ENCODE measurements around the gene GALNT14. TPM values are rescaled to one million over a fixed set of nuclear protein-coding genes. Genes with fewer than 3 reads are reported as not detected.

The GALNT14 gene
- total RNA-seq, 3 donors from 2014 or later (not counting 1 experiment from before 2014, with no cell fraction given): 0.68 TPM; not detected in 2

DNA sequence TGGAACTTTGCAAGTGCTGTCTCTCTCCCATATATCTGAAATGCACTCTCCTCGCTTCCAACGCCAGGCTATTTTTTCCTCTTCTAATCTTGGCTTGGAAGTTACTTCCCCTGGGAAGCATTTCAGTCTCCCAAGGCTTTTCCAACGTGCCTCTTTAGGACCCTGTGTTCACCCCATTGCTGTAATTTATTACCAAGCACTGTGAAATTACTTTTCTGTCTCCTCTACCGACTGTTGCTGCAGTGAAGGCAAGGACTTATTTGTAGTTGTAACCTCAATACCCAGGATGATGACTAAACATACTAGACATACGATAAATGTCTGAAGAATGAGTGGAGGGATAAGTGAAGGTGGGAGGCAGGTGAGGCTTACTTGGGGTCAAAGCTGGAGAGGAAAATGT lies 163.7 kb downstream of the GALNT14 start:
- H3K27me3 Mint-ChIP-seq (ENCODE audit: low read depth in 2 of 2): no peaks in the 10 kb centered on the region
- Histone ChIP-seq H3K27me3 (ENCODE audit: control insufficient read depth, insufficient read depth, low read length) (no peaks in the 10 kb centered on the region), H3K9me3 (ENCODE audit: control insufficient read depth, insufficient read depth, low read length) (no peaks in the 10 kb centered on the region), H3K27ac (ENCODE audit: low read length) (no peak overlapping the region), H3K4me3 (ENCODE audit: low read length) (no peak overlapping the region), H3K4me1 (ENCODE audit: control insufficient read depth, insufficient read depth, low read length) (no peaks in the 10 kb centered on the region), H3K36me3 (ENCODE audit: control insufficient read depth, insufficient read depth, low read length) (no peaks in the 10 kb centered on the region)
- H3K9me3 Mint-ChIP-seq: no peaks in the 10 kb centered on the region
- intact Hi-C loops (cut with micrococcal nuclease): no loop called here
- no peak overlapping the region for H3K4me3 Mint-ChIP-seq
- no peak for DNase-seq
- H3K27ac Mint-ChIP-seq: no peak overlapping the region
- ATAC-seq: no peak
- TF ChIP-seq, protein P1, sequence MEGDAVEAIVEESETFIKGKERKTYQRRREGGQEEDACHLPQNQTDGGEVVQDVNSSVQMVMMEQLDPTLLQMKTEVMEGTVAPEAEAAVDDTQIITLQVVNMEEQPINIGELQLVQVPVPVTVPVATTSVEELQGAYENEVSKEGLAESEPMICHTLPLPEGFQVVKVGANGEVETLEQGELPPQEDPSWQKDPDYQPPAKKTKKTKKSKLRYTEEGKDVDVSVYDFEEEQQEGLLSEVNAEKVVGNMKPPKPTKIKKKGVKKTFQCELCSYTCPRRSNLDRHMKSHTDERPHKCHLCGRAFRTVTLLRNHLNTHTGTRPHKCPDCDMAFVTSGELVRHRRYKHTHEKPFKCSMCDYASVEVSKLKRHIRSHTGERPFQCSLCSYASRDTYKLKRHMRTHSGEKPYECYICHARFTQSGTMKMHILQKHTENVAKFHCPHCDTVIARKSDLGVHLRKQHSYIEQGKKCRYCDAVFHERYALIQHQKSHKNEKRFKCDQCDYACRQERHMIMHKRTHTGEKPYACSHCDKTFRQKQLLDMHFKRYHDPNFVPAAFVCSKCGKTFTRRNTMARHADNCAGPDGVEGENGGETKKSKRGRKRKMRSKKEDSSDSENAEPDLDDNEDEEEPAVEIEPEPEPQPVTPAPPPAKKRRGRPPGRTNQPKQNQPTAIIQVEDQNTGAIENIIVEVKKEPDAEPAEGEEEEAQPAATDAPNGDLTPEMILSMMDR (IDR thresholded peaks at IDR 0.05): no peak
- no peaks in the 10 kb centered on the region for H3K4me1 Mint-ChIP-seq
- no peaks in the 10 kb centered on the region for H3K36me3 Mint-ChIP-seq
- 81% methylated on average over 5 of the region's 5 CpGs for WGBS (ENCODE audit: insufficient coverage)

GRCh38 chr2:30974092-30974491 lies 164.1 kb downstream of the GALNT14 start:
- H3K9me3 ChIP-seq (ENCODE audit: control insufficient read depth, insufficient read depth, low read length): no peaks in the 10 kb centered on the region
- no peak overlapping the region for H3K27ac ChIP-seq (ENCODE audit: low read length)
- WGBS (ENCODE audit: insufficient coverage): 72% methylated on average over 1 of the region's 1 CpG
- ATAC-seq (no peak), DNase-seq (no peak)
- H3K4me3 ChIP-seq (ENCODE audit: low read length): no peak overlapping the region
- H3K4me1 ChIP-seq (ENCODE audit: control insufficient read depth, insufficient read depth, low read length): no peaks in the 10 kb centered on the region
- Mint-ChIP-seq H3K27me3 (ENCODE audit: low read depth in 2 of 2) (no peaks in the 10 kb centered on the region), H3K36me3 (no peaks in the 10 kb centered on the region), H3K27ac (no peak overlapping the region), H3K4me1 (no peaks in the 10 kb centered on the region), H3K4me3 (no peak overlapping the region), H3K9me3 (no peaks in the 10 kb centered on the region)
- intact Hi-C loops (cut with micrococcal nuclease): no loop called here
- no peaks in the 10 kb centered on the region for H3K27me3 ChIP-seq (ENCODE audit: control insufficient read depth, insufficient read depth, low read length)
- TF ChIP-seq, protein P1 (IDR thresholded peaks at IDR 0.05): no peak
- H3K36me3 ChIP-seq (ENCODE audit: control insufficient read depth, insufficient read depth, low read length): no peaks in the 10 kb centered on the region

DNA sequence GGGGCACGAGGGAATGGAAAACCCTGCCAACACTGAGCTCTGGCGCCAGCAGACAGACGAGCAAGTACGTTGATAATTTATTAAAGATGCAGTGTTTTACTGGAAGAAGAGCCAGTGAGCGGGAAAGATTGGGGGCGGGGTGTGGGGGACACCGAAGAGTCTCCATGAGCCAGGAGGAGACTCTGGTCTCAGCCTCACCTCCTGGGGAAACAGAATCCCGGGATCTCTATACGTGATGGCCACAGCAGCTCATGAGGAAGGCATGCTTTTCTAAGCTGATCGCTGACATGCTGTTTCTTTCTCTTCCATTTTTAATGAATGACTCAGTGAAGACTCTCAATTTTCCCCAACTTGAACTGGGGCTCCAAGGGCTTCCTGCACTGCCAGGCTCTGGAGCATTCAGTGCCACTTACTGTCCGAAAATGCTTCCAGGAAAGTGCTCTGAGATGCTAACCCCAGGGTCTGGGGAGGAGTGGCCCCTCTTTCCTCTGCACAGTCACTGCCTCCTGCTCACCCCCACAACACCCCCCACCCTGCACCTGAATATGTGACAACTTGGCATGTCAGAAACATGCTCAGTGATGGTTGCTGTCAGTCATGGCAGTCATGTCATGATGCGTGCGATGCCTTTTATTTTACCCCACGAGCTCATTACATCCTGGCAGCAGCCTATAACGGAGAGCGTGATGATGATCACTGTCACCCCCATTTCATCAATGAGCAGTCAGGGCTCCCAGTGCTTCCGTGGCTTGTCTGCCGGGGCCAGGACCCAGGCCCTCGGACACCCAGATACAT lies 166.8 kb downstream of the GALNT14 start:
- Histone ChIP-seq H3K9me3 (ENCODE audit: control insufficient read depth, insufficient read depth, low read length) (no peaks in the 10 kb centered on the region), H3K4me3 (ENCODE audit: low read length) (no peak overlapping the region), H3K4me1 (ENCODE audit: control insufficient read depth, insufficient read depth, low read length) (no peaks in the 10 kb centered on the region), H3K27me3 (ENCODE audit: control insufficient read depth, insufficient read depth, low read length) (no peaks in the 10 kb centered on the region), H3K36me3 (ENCODE audit: control insufficient read depth, insufficient read depth, low read length) (no peaks in the 10 kb centered on the region), H3K27ac (ENCODE audit: low read length) (no peak overlapping the region)
- no peaks in the 10 kb centered on the region for H3K9me3 Mint-ChIP-seq
- no peak for DNase-seq
- intact Hi-C loops (cut with micrococcal nuclease): no loop called here
- no peaks in the 10 kb centered on the region for H3K36me3 Mint-ChIP-seq
- TF ChIP-seq, protein P1 (IDR thresholded peaks at IDR 0.05): no peak
- H3K27ac Mint-ChIP-seq: no peak overlapping the region
- H3K4me3 Mint-ChIP-seq: no peak overlapping the region
- H3K27me3 Mint-ChIP-seq (ENCODE audit: low read depth in 2 of 2): no peaks in the 10 kb centered on the region
- no peak for ATAC-seq
- no peaks in the 10 kb centered on the region for H3K4me1 Mint-ChIP-seq
- WGBS (ENCODE audit: insufficient coverage): 93% methylated on average over 19 of the region's 19 CpGs
